Activated CD4-positive, alpha-beta memory T cell treated with anti-CD3 and anti-CD28 coated beads, Interleukin-2, amount 10 ng/mL, durations not matched to agents 7 days and 5 days (primary cell): ENCODE data around the gene EIF3D. TPM values are rescaled to one million over a fixed set of nuclear protein-coding genes. Genes with fewer than 3 reads are reported as not detected.
"Not testable (repeated sequence)": the region's sequence is repeated elsewhere in the genome, so short reads cannot be mapped to it uniquely, and the experiment has no call there.

ENCODE experiments used
- CTCF ChIA-PET: fragments of 350-600 bp; sonication (Branson Sonifier 250); formaldehyde crosslinking; loops from one replicate; lab custom pipeline; 2021; ENCODE audit warnings: antibody characterized with exemption, inconsistent platforms; lab: Charles Lee
- POLR2A ChIA-PET: fragments of 350-600 bp; sonication (Branson Sonifier 250); formaldehyde crosslinking; loops from one replicate; lab custom pipeline; 2021; ENCODE audit warnings: antibody characterized with exemption; lab: Charles Lee
- DNase-seq: peaks from one replicate; pipeline ENCODE4 v3.0.0-alpha.2; 2020
- H3K27ac Mint-ChIP-seq: one replicate; pipeline ENCODE4 v1.8.0; 2021; ENCODE audit warnings: mild to moderate bottlenecking, mixed read lengths
- H3K27me3 Mint-ChIP-seq: one replicate; pipeline ENCODE4 v1.8.0; 2021; ENCODE audit warnings: mixed read lengths
- H3K36me3 Mint-ChIP-seq: one replicate; pipeline ENCODE4 v1.8.0; 2021; ENCODE audit warnings: low read depth, mixed read lengths
- H3K4me1 Mint-ChIP-seq: one replicate; pipeline ENCODE4 v1.8.0; 2021; ENCODE audit warnings: mixed read lengths
- H3K4me3 Mint-ChIP-seq: one replicate; pipeline ENCODE4 v1.8.0; 2021; ENCODE audit warnings: mild to moderate bottlenecking, mixed read lengths
- H3K9me3 Mint-ChIP-seq: one replicate; pipeline ENCODE4 v1.8.0; 2021; ENCODE audit warnings: mixed read lengths
- total RNA-seq, 2 experiments: library from RNA; stranded (reverse); gene quantifications; one replicate each; pipeline ENCODE4 v1.2.3, GENCODE V29; 2021

The EIF3D gene
- total RNA-seq, 2 experiments from 2014 or later: 189 to 196 TPM

GRCh38 chr22:36546092-36546804 is 17.3 kb upstream of the EIF3D start:
- ChIA-PET POLR2A (interaction anchor here (0.9 to 2.5 kb wide), 4 partner anchors 16 to 310 kb away, joined by 3 to 12 read pairs (median 4); partner anchors contain the start of gene EIF3D), CTCF (interaction anchor here (1.0 to 2.2 kb wide), 7 partner anchors 21 to 310 kb away, joined by 3 to 8 read pairs (median 5); partner anchors contain the start of gene IFT27)
- Mint-ChIP-seq H3K4me3 (no peak overlapping the region), H3K9me3 (no peaks in the 10 kb centered on the region), H3K36me3 (no peaks in the 10 kb centered on the region), H3K27me3 (peaks cover 14% of the 10 kb centered on the region), H3K27ac (no peak overlapping the region), H3K4me1 (peaks cover 65% of the 10 kb centered on the region)
- peak; percentile 41 for DNase-seq

GRCh38 chr22:36544107-36544620 is 15.2 kb upstream of the EIF3D start:
- peaks cover 2% of the 10 kb centered on the region for H3K27me3 Mint-ChIP-seq
- no peak overlapping the region for H3K27ac Mint-ChIP-seq
- no peak overlapping the region for H3K4me3 Mint-ChIP-seq
- H3K4me1 Mint-ChIP-seq: peaks cover 70% of the 10 kb centered on the region
- no peak for DNase-seq
- CTCF ChIA-PET: interaction anchor here (1.2 to 1.5 kb wide), 2 partner anchors 9 to 212 kb away, joined by 3 to 6 read pairs; no protein-coding TSS in a partner anchor
- POLR2A ChIA-PET: interaction anchor here (0.6 to 2.5 kb wide), 3 partner anchors 10 to 61 kb away, joined by 3 to 12 read pairs (median 4); partner anchors contain the start of gene EIF3D
- no peaks in the 10 kb centered on the region for H3K9me3 Mint-ChIP-seq
- H3K36me3 Mint-ChIP-seq: no peaks in the 10 kb centered on the region

- DNase-seq: peak; percentile 64
- H3K27me3 Mint-ChIP-seq: no peaks in the 10 kb centered on the region
- peak overlapping the region; percentile 27 for H3K4me3 Mint-ChIP-seq
- CTCF ChIA-PET: interaction anchor here (1.3 to 2.2 kb wide), 3 partner anchors 10 to 314 kb away, joined by 3 to 8 read pairs (median 7); partner anchors contain the start of gene EIF3D
- H3K4me1 Mint-ChIP-seq: peaks cover 56% of the 10 kb centered on the region
- H3K27ac Mint-ChIP-seq: peak overlapping the region; percentile 85
- no peaks in the 10 kb centered on the region for H3K36me3 Mint-ChIP-seq
- H3K9me3 Mint-ChIP-seq: no peaks in the 10 kb centered on the region
- POLR2A ChIA-PET: interaction anchor here (1.0 to 2.4 kb wide), 4 partner anchors 13 to 702 kb away, joined by 3 to 42 read pairs (median 4); partner anchors contain the start of genes EIF3D and IFT27
Observed at GRCh38 chr22:36541831-36542411, 13.0 kb upstream of the EIF3D start.

DNA sequence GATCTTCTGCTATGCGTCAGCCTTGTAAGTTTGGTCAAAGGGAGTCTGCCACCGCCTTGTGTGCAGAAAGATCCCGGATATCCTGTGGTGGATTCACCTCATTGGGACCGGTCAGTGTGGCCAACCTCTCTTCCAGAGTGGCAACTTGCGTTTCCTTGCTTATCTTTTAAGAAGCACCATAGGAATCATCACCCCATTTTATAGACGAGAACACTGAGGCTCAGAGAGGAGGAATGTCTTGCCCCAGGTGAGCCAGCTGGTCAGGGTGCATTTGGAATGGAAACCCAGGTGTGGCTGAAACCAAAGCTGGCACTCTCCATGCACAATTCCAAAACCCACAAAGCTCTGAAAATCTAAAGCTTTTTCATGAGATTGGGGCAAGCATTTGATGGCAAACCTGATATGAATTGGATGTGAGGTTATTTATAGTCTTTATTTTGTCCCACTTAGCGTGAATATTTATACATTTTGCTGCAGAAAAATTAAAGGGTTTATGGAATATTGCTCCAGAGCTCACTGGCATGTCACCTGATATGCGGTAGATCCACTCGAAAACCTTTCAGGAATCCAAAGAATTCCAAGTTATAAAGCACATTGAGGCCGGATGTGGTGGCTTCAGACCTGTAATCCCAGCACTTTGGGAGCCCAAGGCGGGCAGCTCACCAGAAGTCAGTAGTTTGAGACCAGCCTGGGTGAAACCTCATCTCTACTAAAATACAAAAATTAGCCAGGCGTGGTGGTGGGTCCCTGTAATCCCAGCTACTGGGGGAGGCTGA is 12.1 kb upstream of the EIF3D start:
- POLR2A ChIA-PET: interaction anchor here (1.4 to 2.4 kb wide), 2 partner anchors 12 to 703 kb away, joined by 3 to 42 read pairs; partner anchors contain the start of gene EIF3D
- H3K27me3 Mint-ChIP-seq: peaks cover 2% of the 10 kb centered on the region
- H3K9me3 Mint-ChIP-seq: no peaks in the 10 kb centered on the region
- no peak overlapping the region for H3K4me3 Mint-ChIP-seq
- no peak for DNase-seq
- peak overlapping the region; percentile 3 for H3K27ac Mint-ChIP-seq
- H3K36me3 Mint-ChIP-seq: no peaks in the 10 kb centered on the region
- peaks cover 49% of the 10 kb centered on the region for H3K4me1 Mint-ChIP-seq
- CTCF ChIA-PET: interaction anchor here (0.7 to 2.2 kb wide), 6 partner anchors 10 to 659 kb away, joined by 3 to 8 read pairs (median 3); partner anchors contain the start of gene EIF3D

DNA sequence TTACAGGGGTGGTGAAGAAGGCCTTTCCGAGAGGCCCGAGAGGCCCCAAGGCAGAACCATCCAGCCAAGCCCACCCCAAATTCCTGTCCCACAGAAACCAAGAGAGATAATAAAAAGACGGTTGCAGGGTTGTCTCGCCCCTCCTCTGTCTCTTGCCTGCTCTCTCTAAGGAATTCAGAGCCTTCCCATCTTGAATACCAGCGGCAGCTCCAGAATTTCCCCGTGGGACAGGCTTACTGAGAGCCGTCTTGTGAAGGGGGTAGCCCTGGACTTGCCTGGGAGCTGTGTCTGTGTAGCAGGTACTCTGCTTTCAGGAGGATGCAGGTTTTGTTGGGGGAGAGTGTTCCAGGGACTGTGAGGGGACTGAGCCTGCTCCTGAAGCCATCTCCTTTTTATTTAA is 9.6 kb upstream of the EIF3D start:
- CTCF ChIA-PET: no interaction called here
- POLR2A ChIA-PET: interaction anchor here (3.2 kb wide), 1 partner anchor 9 kb away, joined by 13 read pairs; the partner anchor contains the start of gene EIF3D
- Mint-ChIP-seq H3K27me3 (peaks cover 2% of the 10 kb centered on the region), H3K27ac (no peak overlapping the region), H3K36me3 (no peaks in the 10 kb centered on the region), H3K9me3 (no peaks in the 10 kb centered on the region), H3K4me3 (no peak overlapping the region), H3K4me1 (peaks cover 27% of the 10 kb centered on the region)
- no peak for DNase-seq

- POLR2A ChIA-PET: interaction anchor here (3.2 kb wide), 1 partner anchor 8 kb away, joined by 13 read pairs; the partner anchor contains the start of gene EIF3D
- CTCF ChIA-PET: no interaction called here
- H3K9me3 Mint-ChIP-seq: peaks cover 4% of the 10 kb centered on the region
- no peaks in the 10 kb centered on the region for H3K36me3 Mint-ChIP-seq
- no peak overlapping the region for H3K4me3 Mint-ChIP-seq
- DNase-seq: no peak
- peaks cover 15% of the 10 kb centered on the region for H3K4me1 Mint-ChIP-seq
- H3K27ac Mint-ChIP-seq: no peak overlapping the region
- H3K27me3 Mint-ChIP-seq: peaks cover 5% of the 10 kb centered on the region
Observed at GRCh38 chr22:36536717-36537116, 7.8 kb upstream of the EIF3D start.

DNA sequence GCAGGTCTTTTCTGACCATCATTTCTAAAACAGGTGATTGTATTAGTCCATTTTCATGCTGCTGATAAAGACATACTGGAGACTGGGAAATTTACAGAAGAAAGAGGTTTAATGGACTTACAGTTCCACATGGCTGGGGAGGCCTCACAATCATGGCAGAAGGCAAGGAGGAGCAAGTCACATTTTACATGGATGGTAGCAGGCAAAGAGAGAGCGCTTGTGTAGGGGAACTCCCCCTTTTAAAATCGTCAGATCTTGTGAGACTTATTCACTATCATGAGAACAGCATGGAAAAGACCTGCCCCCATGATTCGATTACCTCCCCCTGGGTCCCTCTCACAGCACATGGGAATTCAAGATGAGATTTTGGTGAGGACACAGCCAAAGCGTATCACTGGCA is 4.4 kb upstream of the EIF3D start:
- H3K9me3 Mint-ChIP-seq, H3K4me3 Mint-ChIP-seq, H3K27ac Mint-ChIP-seq, H3K27me3 Mint-ChIP-seq, H3K36me3 Mint-ChIP-seq, DNase-seq, POLR2A ChIA-PET: not testable (repeated sequence)
- peaks cover 11% of the 10 kb centered on the region for H3K4me1 Mint-ChIP-seq
- CTCF ChIA-PET: interaction anchor here (0.7 kb wide), 1 partner anchor 18 kb away, joined by 5 read pairs; no protein-coding TSS in a partner anchor

DNA sequence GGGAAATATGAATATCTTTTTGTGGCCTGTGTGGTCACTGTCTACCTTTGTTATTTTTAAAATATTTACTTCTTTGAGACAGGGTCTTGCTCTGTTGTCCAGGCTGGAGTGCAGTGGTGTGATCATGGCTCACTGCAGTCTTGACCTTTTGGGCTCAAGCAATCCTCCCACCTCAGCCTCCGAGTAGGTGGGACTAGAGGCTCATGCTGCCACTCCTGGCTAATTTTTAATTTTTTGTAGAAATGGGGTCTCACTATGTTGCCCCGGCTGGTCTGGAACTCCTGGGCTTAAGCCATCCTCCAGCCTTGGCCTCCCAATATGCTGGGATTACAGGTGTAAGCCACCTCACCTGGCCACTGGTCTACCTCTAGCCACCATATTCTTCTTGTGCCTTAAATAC is 3.5 kb upstream of the EIF3D start:
- POLR2A ChIA-PET: no interaction called here

GRCh38 chr22:36528341-36528740 is 625 bp downstream of the EIF3D start:
- ChIA-PET CTCF (interaction anchor here (0.8 to 1.1 kb wide), 3 partner anchors 13 to 227 kb away, joined by 4 to 5 read pairs (median 4); no protein-coding TSS in a partner anchor), POLR2A (interaction anchor here (0.6 to 4.1 kb wide), 15 partner anchors 10 to 289 kb away, joined by 3 to 66 read pairs (median 4); partner anchors contain the start of genes APOL2, FOXRED2, IFT27 and MYH9)
- peaks cover 51% of the 10 kb centered on the region for H3K36me3 Mint-ChIP-seq
- H3K9me3 Mint-ChIP-seq: peaks cover 3% of the 10 kb centered on the region
- H3K27me3 Mint-ChIP-seq: peaks cover 3% of the 10 kb centered on the region
- peak overlapping the region; percentile 99 for H3K27ac Mint-ChIP-seq
- no peak for DNase-seq
- H3K4me3 Mint-ChIP-seq: peak overlapping the region; percentile 93
- H3K4me1 Mint-ChIP-seq: peaks cover 30% of the 10 kb centered on the region

More for the DNA sequence above, 3.5 kb upstream of the EIF3D start:
- Mint-ChIP-seq H3K9me3 (peaks cover 4% of the 10 kb centered on the region), H3K4me3 (no peak overlapping the region), H3K36me3 (peaks cover 13% of the 10 kb centered on the region), H3K27ac (no peak overlapping the region), H3K27me3 (peaks cover 5% of the 10 kb centered on the region), H3K4me1 (peaks cover 13% of the 10 kb centered on the region)
- DNase-seq: no peak
- CTCF ChIA-PET: interaction anchor here (0.7 to 1.7 kb wide), 2 partner anchors 9 to 19 kb away, joined by 5 to 7 read pairs; no protein-coding TSS in a partner anchor

GRCh38 chr22:36522662-36523061 is 6.3 kb downstream of the EIF3D start:
- peaks cover 89% of the 10 kb centered on the region for H3K36me3 Mint-ChIP-seq
- H3K27ac Mint-ChIP-seq: no peak overlapping the region
- ChIA-PET CTCF (interaction anchor here (1.5 to 4.6 kb wide), 2 partner anchors 13 to 52 kb away, joined by 3 to 22 read pairs; no protein-coding TSS in a partner anchor), POLR2A (interaction anchor here (1.0 to 1.1 kb wide), 2 partner anchors 11 to 15 kb away, joined by 3 to 4 read pairs; partner anchors contain the start of gene FOXRED2)
- peaks cover 18% of the 10 kb centered on the region for H3K4me1 Mint-ChIP-seq
- no peak for DNase-seq
- H3K9me3 Mint-ChIP-seq: no peaks in the 10 kb centered on the region
- H3K4me3 Mint-ChIP-seq: no peak overlapping the region
- H3K27me3 Mint-ChIP-seq: no peaks in the 10 kb centered on the region

DNA sequence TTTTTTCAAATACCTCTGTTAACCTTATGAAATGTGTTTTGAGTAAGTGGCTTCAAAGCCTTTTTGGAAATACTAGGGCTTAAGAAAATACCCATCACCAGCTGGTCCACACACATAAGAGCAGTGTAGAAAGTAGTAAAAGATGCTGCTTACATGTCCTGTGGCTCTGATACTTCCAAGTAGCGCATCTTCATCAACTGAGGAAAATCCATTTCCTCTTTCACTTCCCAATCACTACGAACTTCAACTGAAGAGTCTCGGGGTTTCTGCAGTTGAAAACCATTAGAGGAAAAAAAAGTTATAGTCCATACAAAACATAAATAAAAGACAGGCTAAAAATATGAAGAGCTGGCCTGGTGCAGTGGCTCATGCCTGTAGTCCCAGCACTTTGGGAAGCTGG is 8.5 kb downstream of the EIF3D start:
- no peak for DNase-seq
- Mint-ChIP-seq H3K4me1 (no peaks in the 10 kb centered on the region), H3K27ac (no peak overlapping the region), H3K4me3 (no peak overlapping the region), H3K9me3 (no peaks in the 10 kb centered on the region), H3K27me3 (no peaks in the 10 kb centered on the region), H3K36me3 (peaks cover 91% of the 10 kb centered on the region)
- CTCF ChIA-PET: interaction anchor here (1.0 to 4.6 kb wide), 2 partner anchors 10 to 243 kb away, joined by 3 to 22 read pairs; no protein-coding TSS in a partner anchor
- POLR2A ChIA-PET: interaction anchor here (1.2 to 2.7 kb wide), 2 partner anchors 9 to 10 kb away, joined by 5 to 17 read pairs; partner anchors contain the start of gene EIF3D
